Colonic mucosa (tissue), 4 donors: Measurements from ENCODE around the gene UPP2. TPM values are rescaled to one million over a fixed set of nuclear protein-coding genes. Genes with fewer than 3 reads are reported as not detected.

Source experiments
- DNase-seq: peaks from one replicate; pipeline ENCODE4 v3.0.0-alpha.2; 2020
- H3K27ac ChIP-seq: fragments of 200-600 bp; one replicate; pipeline ENCODE4 v1.8.0; 2021
- H3K27me3 ChIP-seq: fragments of 200-600 bp; one replicate; pipeline ENCODE4 v1.8.0; 2021
- H3K36me3 ChIP-seq: fragments of 200-600 bp; one replicate; pipeline ENCODE4 v1.8.0; 2021
- H3K4me1 ChIP-seq: fragments of 200-600 bp; one replicate; pipeline ENCODE4 v1.8.0; 2021; ENCODE audit warnings: mild to moderate bottlenecking
- H3K4me3 ChIP-seq: fragments of 200-600 bp; one replicate; pipeline ENCODE4 v1.8.0; 2021
- H3K9ac ChIP-seq, 2 donors: one replicate each; pipeline ENCODE4 v1.7.0; 2013; ENCODE audit warnings: control low read depth in 2 of 2, low read depth in 2 of 2, low read length in 2 of 2
- H3K9me3 ChIP-seq: fragments of 200-600 bp; one replicate; pipeline ENCODE4 v1.8.0; 2021
- intact Hi-C: fragments of 100-400 bp; cut with DNase I; formaldehyde crosslinking; loops from one replicate; pipeline ENCODE4 v1.14.1; 2022
- total RNA-seq, 2 donors: library from RNA; stranded (reverse); fragmentation: NEBNext Ultra II Directional in 1 of 2; extraction: Animal tissue kit (Norgen Biotek cat#: 25700) in 1 of 2; gene quantifications; one replicate each; pipeline ENCODE4 v1.2.1, GENCODE V29; 2021
- TF ChIP-seq, protein P1 (sequence below): fragments of 200-600 bp; IDR thresholded peaks from one replicate; pipeline ENCODE4 v1.8.0; 2022; ENCODE audit warnings: antibody characterized with exemption, mild to moderate bottlenecking
- donor health status: healthy.
- donor health status: DM: no; HTN: no; CAD: no.
- donor health status: DM: no; HTN: no; CAD: no.

The UPP2 gene
- total RNA-seq, 2 donors from 2014 or later: not detected

DNA sequence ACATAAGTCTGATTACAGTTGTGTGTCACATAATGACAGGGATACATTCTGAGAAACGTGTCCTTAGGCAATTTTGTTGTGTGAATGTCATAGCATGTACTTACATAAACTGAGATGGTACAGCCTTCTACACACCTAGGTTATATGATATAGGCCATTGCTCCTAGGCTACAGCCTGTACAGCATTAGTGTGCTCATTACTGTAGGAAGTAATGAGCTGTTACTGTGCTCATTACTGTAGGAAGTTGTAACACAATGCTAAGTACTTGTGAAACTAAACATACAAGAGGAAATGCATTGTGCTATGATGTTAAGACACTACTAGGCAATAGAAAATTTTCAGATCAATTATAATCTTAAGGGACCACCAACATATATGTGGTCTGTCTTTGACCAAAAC lies 72.8 kb downstream of the UPP2 start:
- no peaks in the 10 kb centered on the region for H3K36me3 ChIP-seq
- no peak overlapping the region for H3K4me3 ChIP-seq
- H3K27me3 ChIP-seq: no peaks in the 10 kb centered on the region
- H3K4me1 ChIP-seq: no peaks in the 10 kb centered on the region
- TF ChIP-seq, protein P1, sequence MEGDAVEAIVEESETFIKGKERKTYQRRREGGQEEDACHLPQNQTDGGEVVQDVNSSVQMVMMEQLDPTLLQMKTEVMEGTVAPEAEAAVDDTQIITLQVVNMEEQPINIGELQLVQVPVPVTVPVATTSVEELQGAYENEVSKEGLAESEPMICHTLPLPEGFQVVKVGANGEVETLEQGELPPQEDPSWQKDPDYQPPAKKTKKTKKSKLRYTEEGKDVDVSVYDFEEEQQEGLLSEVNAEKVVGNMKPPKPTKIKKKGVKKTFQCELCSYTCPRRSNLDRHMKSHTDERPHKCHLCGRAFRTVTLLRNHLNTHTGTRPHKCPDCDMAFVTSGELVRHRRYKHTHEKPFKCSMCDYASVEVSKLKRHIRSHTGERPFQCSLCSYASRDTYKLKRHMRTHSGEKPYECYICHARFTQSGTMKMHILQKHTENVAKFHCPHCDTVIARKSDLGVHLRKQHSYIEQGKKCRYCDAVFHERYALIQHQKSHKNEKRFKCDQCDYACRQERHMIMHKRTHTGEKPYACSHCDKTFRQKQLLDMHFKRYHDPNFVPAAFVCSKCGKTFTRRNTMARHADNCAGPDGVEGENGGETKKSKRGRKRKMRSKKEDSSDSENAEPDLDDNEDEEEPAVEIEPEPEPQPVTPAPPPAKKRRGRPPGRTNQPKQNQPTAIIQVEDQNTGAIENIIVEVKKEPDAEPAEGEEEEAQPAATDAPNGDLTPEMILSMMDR: no peak
- H3K9me3 ChIP-seq: no peaks in the 10 kb centered on the region
- no peak overlapping the region for H3K27ac ChIP-seq
- no peak overlapping the region for H3K9ac ChIP-seq
- no peak for DNase-seq
- intact Hi-C loops: no loop called here

DNA sequence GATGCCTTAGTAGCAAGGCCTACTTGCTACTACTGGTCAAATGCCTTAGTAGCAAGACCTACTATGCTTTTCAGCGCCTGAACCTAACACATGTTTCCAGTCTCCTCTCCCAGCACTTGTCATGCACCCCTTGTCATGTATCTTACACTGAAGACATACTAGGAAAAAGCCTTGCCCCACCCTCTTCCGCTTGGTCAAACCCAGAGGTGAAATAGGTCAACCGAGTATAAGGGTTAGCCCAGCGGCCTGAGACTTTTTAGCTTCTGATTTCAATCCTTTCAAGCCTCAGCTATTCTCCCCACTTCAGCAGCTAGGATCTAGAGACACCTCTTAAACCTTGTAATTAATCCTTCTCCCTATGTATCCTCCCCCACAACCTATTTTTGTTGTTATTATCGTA lies 73.3 kb downstream of the UPP2 start:
- no peak overlapping the region for H3K27ac ChIP-seq
- H3K36me3 ChIP-seq: no peaks in the 10 kb centered on the region
- intact Hi-C loops: no loop called here
- no peak overlapping the region for H3K9ac ChIP-seq
- H3K4me3 ChIP-seq: no peak overlapping the region
- H3K9me3 ChIP-seq: no peaks in the 10 kb centered on the region
- DNase-seq: no peak
- no peaks in the 10 kb centered on the region for H3K27me3 ChIP-seq
- TF ChIP-seq, protein P1: no peak
- H3K4me1 ChIP-seq: no peaks in the 10 kb centered on the region

DNA sequence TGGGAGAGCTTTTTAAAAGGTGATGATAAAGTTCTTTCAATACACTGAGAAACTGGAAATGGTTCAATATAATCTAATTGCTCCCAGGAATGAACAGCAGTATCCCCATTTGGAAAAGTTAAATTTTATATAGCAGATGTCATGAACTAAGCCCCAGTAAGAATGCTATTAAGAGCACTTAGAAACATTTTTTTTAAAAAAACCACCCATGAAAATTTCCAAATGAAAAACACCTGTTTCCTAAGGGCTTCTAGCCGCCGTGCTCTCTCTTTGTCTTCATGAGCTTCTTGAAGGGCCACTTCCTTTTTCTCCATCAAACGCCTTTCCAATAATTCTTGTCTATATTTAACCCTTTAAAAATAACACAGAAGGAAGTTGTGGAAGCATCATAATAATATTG lies 77.0 kb downstream of the UPP2 start:
- H3K4me1 ChIP-seq: no peaks in the 10 kb centered on the region
- H3K27ac ChIP-seq: no peak overlapping the region
- no peak for DNase-seq
- TF ChIP-seq, protein P1: no peak
- H3K4me3 ChIP-seq: no peak overlapping the region
- no peak overlapping the region for H3K9ac ChIP-seq
- no peaks in the 10 kb centered on the region for H3K27me3 ChIP-seq
- no peaks in the 10 kb centered on the region for H3K9me3 ChIP-seq
- intact Hi-C loops: no loop called here
- no peaks in the 10 kb centered on the region for H3K36me3 ChIP-seq

DNA sequence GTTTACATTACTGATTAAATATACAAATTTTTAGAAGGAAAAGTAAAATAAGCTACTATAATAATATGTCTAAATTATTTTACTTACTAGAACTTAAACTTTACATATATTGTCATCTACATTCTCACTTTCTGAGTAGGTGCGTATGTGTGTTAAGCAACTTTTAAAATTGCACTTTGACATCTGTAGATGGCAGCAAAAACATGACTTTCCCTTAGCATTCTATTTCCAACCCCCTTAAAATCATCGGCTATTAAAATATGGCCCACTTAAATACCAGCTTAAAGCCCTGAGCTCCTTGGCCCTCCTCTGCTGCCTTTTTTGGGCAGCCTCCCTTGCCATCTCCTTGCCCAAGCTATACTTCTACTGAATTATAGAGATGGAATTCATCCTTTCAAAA lies 78.0 kb downstream of the UPP2 start:
- DNase-seq: no peak
- H3K4me1 ChIP-seq: no peaks in the 10 kb centered on the region
- H3K27me3 ChIP-seq: no peaks in the 10 kb centered on the region
- no peak overlapping the region for H3K27ac ChIP-seq
- intact Hi-C loops: loop anchor here (10.0 kb wide), 1 partner anchor 575 kb away; no protein-coding TSS in a partner anchor
- H3K4me3 ChIP-seq: no peak overlapping the region
- H3K36me3 ChIP-seq: no peaks in the 10 kb centered on the region
- TF ChIP-seq, protein P1: no peak
- H3K9ac ChIP-seq: no peak overlapping the region
- H3K9me3 ChIP-seq: no peaks in the 10 kb centered on the region

DNA sequence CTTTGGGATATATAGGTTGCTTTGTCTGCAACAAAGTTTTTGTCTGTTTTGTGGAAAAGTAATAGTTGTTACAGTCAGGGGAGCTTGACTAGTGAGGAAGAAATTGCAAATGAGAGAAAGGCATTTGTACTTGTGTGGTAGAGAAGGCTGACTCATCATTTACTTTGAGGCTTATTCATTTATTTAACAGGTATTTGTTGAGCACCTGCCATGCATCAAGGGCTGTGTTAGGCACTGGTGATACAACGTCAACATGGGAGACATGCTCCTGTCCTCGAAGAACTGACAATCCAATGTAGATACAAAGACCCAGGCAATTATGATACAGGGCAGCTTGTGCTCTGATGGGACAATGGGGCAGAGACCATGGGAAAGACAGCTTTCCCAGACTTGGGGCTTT lies 79.5 kb downstream of the UPP2 start:
- Histone ChIP-seq H3K9ac (no peak overlapping the region), H3K4me1 (no peaks in the 10 kb centered on the region), H3K9me3 (no peaks in the 10 kb centered on the region), H3K4me3 (no peak overlapping the region), H3K36me3 (no peaks in the 10 kb centered on the region), H3K27me3 (no peaks in the 10 kb centered on the region), H3K27ac (no peak overlapping the region)
- intact Hi-C loops: loop anchor here (10.0 kb wide), 1 partner anchor 574 kb away; no protein-coding TSS in a partner anchor
- TF ChIP-seq, protein P1: no peak
- DNase-seq: no peak
